Neural crest cell (in vitro differentiated cells): ENCODE results near the gene LIMCH1. TPM values are rescaled to one million over a fixed set of nuclear protein-coding genes. Genes with fewer than 3 reads are reported as not detected.

Experiments used
- DNase-seq: peaks from one replicate; pipeline ENCODE4 v3.0.0; 2021; ENCODE audit warnings: low read depth, mixed read lengths, low spot score
- H3K27ac Mint-ChIP-seq: one replicate; pipeline ENCODE4 v1.8.0; 2021; ENCODE audit warnings: mild to moderate bottlenecking, mixed read lengths; ENCODE audit not compliant: unreplicated experiment
- H3K27me3 Mint-ChIP-seq: 2 replicates; pipeline ENCODE4 v1.8.0; 2021; ENCODE audit warnings: low read depth, mild to moderate bottlenecking, mixed read lengths
- H3K36me3 Mint-ChIP-seq: 2 replicates; pipeline ENCODE4 v1.8.0; 2021; ENCODE audit warnings: low read depth, mild to moderate bottlenecking, mixed read lengths
- H3K4me1 Mint-ChIP-seq: 2 replicates; pipeline ENCODE4 v1.8.0; 2021; ENCODE audit warnings: mixed read lengths
- H3K4me3 Mint-ChIP-seq: one replicate; pipeline ENCODE4 v1.8.0; 2021; ENCODE audit warnings: mild to moderate bottlenecking, mixed read lengths
- H3K9me3 Mint-ChIP-seq: 2 replicates; pipeline ENCODE4 v1.8.0; 2021; ENCODE audit warnings: mixed read lengths
- total RNA-seq: library from RNA; stranded (reverse); gene quantifications from 2 replicates; pipeline ENCODE4 v1.2.1, GENCODE V29; 2021
- TF ChIP-seq, protein P1 (sequence below): fragments of 200-600 bp; sonication (generic); conservative IDR thresholded peaks from 2 replicates; pipeline ENCODE4 v1.5.0; 2021; ENCODE audit warnings: antibody characterized with exemption, mild to moderate bottlenecking

The LIMCH1 gene
- total RNA-seq, 1 donor from 2014 or later: 17.3 TPM

DNA sequence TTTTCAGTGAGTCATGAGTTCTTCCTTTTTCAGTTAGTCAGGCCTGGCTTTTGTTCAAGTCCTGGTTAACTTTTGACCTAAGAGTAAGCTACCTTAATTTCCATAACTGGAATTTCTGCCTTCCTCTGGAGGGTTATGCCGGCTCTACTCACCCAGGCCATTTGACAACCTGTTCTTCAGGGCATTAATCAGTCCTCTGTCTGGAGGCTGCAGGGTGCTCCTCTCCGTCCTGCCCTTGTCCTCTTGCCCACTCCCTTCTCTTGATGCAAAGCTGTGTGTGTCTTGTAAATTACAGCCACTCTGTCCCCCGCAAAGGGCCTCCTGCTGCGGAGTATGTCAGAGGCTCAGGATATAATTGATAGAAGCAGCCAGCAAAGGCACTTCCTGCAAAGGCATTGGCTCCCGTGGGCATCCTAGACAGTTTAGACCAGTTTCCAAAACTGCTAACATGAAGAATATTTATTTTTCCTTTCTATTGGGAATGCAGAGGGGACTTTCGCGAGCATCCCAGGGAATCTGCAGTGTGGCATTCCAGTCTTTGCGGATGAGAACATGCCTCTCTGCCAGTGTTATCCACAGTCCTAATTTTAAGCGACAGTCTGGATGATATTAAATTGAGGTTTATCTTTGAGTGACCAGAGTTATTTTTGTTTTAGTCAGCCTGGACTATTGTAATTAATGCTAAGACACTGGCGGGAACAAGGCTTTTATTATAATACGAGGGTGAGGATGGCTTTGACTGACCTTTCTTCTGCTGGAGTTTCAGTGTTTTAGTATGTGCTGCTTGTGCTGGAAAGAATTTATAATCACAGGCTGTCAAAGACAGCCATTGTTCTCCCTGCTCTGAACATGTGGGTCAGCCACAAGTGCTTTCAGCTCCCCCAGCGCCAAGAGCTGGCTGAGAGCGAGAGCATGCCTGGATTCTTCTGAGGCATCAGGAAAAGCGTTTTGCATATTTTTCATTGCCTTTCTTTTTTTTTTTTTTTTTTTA is 74.2 kb downstream of the LIMCH1 start:
- Mint-ChIP-seq H3K27me3 (no peaks in the 10 kb centered on the region), H3K9me3 (no peaks in the 10 kb centered on the region), H3K4me3 (peak overlapping the region; percentile 77), H3K4me1 (peaks cover 41% of the 10 kb centered on the region), H3K27ac (no peak overlapping the region), H3K36me3 (no peaks in the 10 kb centered on the region)
- DNase-seq: peak; percentile 37
- TF ChIP-seq, protein P1, sequence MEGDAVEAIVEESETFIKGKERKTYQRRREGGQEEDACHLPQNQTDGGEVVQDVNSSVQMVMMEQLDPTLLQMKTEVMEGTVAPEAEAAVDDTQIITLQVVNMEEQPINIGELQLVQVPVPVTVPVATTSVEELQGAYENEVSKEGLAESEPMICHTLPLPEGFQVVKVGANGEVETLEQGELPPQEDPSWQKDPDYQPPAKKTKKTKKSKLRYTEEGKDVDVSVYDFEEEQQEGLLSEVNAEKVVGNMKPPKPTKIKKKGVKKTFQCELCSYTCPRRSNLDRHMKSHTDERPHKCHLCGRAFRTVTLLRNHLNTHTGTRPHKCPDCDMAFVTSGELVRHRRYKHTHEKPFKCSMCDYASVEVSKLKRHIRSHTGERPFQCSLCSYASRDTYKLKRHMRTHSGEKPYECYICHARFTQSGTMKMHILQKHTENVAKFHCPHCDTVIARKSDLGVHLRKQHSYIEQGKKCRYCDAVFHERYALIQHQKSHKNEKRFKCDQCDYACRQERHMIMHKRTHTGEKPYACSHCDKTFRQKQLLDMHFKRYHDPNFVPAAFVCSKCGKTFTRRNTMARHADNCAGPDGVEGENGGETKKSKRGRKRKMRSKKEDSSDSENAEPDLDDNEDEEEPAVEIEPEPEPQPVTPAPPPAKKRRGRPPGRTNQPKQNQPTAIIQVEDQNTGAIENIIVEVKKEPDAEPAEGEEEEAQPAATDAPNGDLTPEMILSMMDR: no peak

DNA sequence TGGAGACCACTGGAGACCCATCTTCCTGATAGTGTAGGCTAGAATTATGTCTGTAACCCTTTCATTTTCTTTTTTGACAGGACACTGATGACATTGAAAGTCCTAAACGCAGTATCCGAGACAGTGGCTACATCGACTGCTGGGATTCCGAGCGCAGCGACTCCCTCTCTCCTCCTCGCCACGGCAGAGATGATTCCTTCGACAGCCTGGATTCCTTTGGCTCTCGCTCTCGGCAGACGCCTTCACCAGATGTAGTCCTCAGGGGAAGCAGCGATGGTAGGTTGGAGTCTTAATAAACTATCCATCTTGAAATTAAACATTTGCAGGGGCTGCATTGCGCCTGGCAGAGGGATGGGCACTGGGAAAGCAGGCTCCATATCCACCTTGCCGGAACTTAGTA is 75.4 kb downstream of the LIMCH1 start:
- no peaks in the 10 kb centered on the region for H3K9me3 Mint-ChIP-seq
- H3K4me3 Mint-ChIP-seq: peak overlapping the region; percentile 76
- no peaks in the 10 kb centered on the region for H3K36me3 Mint-ChIP-seq
- no peaks in the 10 kb centered on the region for H3K27me3 Mint-ChIP-seq
- peak; percentile 5 for DNase-seq
- peaks cover 50% of the 10 kb centered on the region for H3K4me1 Mint-ChIP-seq
- TF ChIP-seq, protein P1: no peak
- no peak overlapping the region for H3K27ac Mint-ChIP-seq

DNA sequence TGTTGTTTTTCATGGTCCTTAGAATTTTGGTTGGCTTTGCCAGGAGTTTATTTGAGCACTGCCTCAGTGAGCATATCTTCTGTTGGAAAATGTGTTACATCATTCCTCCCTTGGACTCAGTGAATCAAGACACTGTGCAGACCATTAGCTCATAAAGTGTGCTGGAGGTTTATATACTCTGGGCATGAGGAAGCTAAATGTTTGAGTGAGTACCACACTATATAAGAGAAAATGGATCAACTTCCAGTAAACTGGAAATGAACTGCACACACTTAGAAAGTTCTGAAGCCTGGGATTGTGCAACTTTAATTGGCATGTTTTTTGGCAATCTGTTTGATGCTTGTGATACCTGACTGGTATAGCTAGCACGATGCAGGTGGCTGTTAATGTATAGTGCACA is 75.9 kb downstream of the LIMCH1 start:
- H3K27ac Mint-ChIP-seq: no peak overlapping the region
- no peaks in the 10 kb centered on the region for H3K27me3 Mint-ChIP-seq
- no peaks in the 10 kb centered on the region for H3K36me3 Mint-ChIP-seq
- peak overlapping the region; percentile 76 for H3K4me3 Mint-ChIP-seq
- H3K9me3 Mint-ChIP-seq: no peaks in the 10 kb centered on the region
- TF ChIP-seq, protein P1: no peak
- peaks cover 55% of the 10 kb centered on the region for H3K4me1 Mint-ChIP-seq
- DNase-seq: no peak

DNA sequence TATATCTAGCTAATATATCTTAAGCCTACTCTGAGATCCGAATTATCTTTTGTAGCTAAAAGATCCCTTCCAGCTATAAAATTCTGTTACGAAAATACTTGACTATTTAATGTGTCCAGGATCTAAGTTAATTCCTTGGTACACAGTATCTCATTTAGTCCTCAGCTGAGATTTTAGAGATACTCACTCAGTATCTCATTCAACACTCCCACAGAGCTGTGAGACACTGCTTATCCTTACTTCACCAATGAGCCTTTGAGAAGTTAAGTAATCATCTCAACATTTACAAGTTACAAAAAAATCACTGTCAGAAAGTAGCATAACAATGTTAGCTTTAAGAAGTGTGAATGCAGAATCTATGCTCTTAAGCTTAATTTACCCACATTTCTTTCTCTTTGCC is 76.6 kb downstream of the LIMCH1 start:
- TF ChIP-seq, protein P1: no peak
- Mint-ChIP-seq H3K27me3 (peaks cover 2% of the 10 kb centered on the region), H3K4me1 (peaks cover 57% of the 10 kb centered on the region), H3K27ac (no peak overlapping the region), H3K36me3 (peaks cover 4% of the 10 kb centered on the region), H3K9me3 (no peaks in the 10 kb centered on the region), H3K4me3 (peak overlapping the region; percentile 76)
- DNase-seq: no peak

DNA sequence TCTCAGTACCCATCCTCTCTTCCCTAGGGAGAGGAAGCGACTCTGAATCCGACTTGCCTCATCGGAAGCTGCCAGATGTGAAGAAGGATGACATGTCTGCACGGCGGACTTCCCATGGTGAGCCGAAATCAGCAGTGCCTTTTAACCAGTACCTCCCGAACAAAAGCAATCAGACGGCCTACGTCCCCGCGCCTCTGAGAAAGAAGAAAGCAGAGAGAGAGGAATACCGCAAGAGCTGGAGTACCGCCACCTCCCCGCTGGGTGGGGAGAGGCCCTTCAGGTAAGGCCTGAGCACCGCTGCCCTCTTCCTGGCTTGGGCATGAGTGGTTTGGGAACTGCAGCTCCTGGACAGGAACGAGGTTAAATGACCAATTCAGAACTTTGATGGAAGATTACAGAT is 81.2 kb downstream of the LIMCH1 start:
- no peak for DNase-seq
- TF ChIP-seq, protein P1: no peak
- Mint-ChIP-seq H3K9me3 (no peaks in the 10 kb centered on the region), H3K4me3 (no peak overlapping the region), H3K27me3 (peaks cover 2% of the 10 kb centered on the region), H3K36me3 (peaks cover 4% of the 10 kb centered on the region), H3K27ac (no peak overlapping the region), H3K4me1 (peaks cover 49% of the 10 kb centered on the region)
